ENCODE results near the gene DEFB131A.
"Not testable (repeated sequence)": the region's sequence is repeated elsewhere in the genome, so short reads cannot be mapped to it uniquely, and the experiment has no call there.

Gene DEFB131A

GRCh38 chr4:9444114-9444513 is at the start of gene DEFB131A:
TSS of gene DEFB131A (plus strand) at chr4:9444414. CDS start at chr4:9444534, 120 bp downstream.
- DNase-seq (ENCODE audit: low spot score), result not testable (repeated sequence)

GRCh38 chr4:9405774-9406173 is 38.4 kb upstream of the DEFB131A start:
- not testable (repeated sequence) for DNase-seq (ENCODE audit: low spot score)

DNA sequence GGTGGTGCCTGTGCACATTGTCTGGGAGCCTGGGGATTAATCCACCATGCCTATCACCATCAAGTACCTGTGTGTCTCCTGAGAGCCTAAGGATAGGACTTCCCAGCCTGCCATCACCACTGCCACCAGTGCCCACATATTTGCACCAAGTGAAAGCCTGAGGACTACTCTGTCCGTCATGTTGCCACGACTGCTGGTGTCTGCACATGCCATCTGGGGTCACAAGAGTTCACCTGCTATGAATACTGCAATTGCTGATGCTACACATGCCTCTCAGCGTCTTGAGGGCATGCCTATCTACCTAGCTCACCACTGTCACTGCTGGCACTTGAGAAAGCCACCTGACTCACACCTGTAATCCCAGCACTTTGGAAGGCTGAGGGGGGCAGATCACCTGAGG is 37.7 kb upstream of the DEFB131A start:
- DNase-seq (ENCODE audit: low spot score), result not testable (repeated sequence)

DNA sequence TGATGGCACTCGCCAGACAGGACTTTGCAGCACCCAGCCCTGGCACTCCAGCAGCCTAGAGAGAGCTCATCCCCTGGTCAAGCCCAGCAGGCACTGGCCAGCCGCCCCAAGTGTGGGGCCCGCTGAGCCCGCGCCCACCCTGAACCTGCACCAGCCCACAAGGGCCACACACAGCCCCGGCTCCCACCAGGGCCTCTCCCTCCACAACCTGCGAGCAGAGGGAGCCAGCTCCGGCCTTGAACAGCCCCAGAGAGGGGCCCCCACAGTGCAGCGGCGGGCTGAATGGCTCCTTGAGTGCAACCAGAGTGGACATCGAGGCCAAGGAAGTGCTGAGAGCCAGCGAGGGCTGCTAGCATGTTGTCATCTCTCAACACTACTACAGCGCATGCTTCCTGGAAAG is 34.4 kb upstream of the DEFB131A start:
- DNase-seq (ENCODE audit: low spot score), result no peak

DNA sequence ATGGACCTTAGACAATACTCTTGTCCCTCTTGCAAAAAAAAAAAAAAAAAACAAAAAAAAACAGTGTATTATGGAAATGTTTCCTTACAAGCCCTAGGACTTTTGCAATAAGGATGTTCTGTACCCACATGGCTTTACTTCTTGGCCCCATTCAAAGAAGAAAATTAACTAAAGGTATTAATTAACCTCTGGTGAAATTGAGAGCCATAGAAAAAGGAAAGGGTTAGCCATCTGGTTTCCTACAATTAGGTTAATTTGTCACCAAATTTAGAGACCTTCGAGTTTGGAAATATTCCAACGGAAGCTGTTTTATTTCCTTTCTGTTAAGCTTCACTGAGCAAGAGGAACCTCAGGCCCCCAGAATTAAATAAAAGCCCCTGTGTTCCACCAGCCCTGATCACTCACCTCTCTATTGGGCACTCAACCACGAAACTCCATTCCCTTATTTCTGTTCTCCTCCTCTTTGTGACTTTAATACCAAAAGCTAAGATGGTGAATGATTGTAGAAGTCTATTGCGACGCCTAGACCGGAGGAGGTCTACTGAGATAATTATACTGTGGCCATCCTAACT is 22.2 kb upstream of the DEFB131A start:
- DNase-seq (ENCODE audit: low spot score), result not testable (repeated sequence)

DNA sequence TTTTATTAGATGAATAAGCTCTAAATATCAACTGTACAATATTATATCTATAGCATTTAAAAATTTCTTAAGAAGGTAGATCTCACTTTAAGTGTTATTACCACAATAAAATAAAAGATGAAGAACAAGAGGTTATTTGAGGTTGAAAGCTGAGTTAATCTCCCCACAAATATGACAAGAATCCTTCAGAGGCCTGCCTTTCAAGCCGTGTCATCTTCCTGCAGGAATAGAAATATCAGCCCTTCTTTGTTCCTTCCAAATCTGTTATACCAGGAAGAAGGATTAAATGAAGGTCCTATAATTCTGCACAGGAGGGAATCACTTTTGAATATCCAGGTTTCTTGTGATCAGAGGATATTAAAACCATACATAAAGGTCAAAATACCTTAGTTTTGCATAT is 18.3 kb upstream of the DEFB131A start:
- DNase-seq (ENCODE audit: low spot score), result not testable (repeated sequence)

- not testable (repeated sequence) for DNase-seq (ENCODE audit: low spot score)
Measured at GRCh38 chr4:9430061-9430460, 14.2 kb upstream of the DEFB131A start.

- DNase-seq (ENCODE audit: low spot score), result not testable (repeated sequence)
Measured at GRCh38 chr4:9433320-9433719, 10.9 kb upstream of the DEFB131A start.

GRCh38 chr4:9436728-9437127 is 7.5 kb upstream of the DEFB131A start:
- DNase-seq (ENCODE audit: low spot score), result not testable (repeated sequence)

DNA sequence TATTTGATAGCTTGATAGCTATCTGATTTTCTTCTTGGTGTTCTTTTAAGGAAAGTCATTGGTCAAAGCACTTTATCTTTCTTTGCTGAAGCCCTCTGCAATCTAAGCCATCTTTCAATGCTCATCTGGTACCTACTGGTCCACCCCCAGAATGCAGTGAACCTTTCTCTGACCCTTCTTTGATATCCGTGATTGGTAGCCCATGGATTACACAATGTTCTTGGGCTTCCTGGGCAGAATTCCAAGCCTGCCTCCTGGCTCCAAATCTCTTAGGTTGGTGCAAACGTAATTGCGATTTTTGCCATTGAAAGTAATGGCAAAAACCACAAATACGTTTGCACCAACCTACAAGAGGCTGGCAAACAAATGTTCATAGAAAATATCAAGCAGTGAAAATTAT is 1.9 kb upstream of the DEFB131A start:
- not testable (repeated sequence) for DNase-seq (ENCODE audit: low spot score)

- DNase-seq (ENCODE audit: low spot score), result not testable (repeated sequence)
Measured at GRCh38 chr4:9444681-9445080, 467 bp downstream of the DEFB131A start.

- not testable (repeated sequence) for DNase-seq (ENCODE audit: low spot score)
Measured at GRCh38 chr4:9452251-9452650, 8.0 kb downstream of the DEFB131A start.

- not testable (repeated sequence) for DNase-seq (ENCODE audit: low spot score)
Measured at GRCh38 chr4:9454284-9454683, 10.1 kb downstream of the DEFB131A start.

- not testable (repeated sequence) for DNase-seq (ENCODE audit: low spot score)
Measured at GRCh38 chr4:9455046-9455445, 10.8 kb downstream of the DEFB131A start.

DNA sequence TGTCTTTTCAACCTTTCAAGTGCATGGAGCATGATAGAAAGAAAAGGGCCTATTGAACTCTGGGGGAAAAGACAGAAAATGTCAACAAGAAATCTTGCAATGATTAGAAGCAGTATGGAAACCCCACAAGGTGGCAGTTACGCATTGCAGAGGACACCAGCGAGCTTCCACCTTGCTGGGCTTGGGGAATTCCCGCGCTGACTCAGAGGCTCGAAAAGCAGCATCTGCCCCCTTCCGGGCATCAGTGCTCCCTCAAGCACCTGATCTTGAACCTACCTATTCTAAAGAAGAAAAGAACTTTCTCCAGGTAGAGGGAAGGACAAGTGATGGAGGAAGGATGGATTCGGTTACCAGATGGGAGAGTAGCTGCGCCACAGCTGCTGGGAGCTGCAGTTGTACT is 35.3 kb downstream of the DEFB131A start:
- DNase-seq (ENCODE audit: low spot score), result not testable (repeated sequence)

DNA sequence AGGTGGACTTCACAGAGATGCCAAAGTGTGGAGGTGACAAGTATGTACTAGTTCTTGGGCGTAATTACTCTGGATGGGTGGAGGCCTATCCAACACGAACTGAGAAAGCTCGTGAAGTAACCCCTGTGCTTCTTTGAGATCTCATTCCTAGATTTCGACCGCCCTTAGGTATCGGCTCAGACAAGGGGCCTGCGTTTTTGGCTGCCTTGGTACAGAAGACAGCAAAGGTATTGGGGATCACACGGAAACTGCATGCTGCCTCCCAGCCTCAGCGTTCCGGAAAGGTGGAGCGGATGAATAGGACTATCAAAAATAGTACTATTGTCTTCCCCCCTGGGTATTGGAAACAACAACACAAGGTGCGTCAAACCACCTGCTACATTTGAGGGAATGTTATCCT is 35.9 kb downstream of the DEFB131A start:
- not testable (repeated sequence) for DNase-seq (ENCODE audit: low spot score)

DNA sequence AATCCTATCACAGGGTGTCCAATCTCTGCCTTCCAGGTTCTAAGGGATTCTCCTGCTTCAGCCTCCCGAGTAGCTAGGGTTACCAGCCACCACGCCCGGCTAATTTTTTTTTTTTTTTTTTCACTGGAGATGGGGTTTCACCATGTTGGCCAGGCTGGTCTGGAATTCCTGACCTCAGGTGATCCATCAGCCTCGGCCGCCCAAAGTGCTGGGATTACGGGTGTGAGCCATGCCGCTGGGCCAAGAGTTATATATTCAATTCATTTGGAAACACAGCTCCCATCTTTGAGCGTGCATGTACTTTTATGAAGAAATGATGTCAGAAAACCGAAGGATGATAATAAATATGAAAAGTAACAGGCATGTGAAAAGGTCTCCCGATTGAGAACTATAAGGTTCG is 38.7 kb downstream of the DEFB131A start:
- not testable (repeated sequence) for DNase-seq (ENCODE audit: low spot score)

DNA sequence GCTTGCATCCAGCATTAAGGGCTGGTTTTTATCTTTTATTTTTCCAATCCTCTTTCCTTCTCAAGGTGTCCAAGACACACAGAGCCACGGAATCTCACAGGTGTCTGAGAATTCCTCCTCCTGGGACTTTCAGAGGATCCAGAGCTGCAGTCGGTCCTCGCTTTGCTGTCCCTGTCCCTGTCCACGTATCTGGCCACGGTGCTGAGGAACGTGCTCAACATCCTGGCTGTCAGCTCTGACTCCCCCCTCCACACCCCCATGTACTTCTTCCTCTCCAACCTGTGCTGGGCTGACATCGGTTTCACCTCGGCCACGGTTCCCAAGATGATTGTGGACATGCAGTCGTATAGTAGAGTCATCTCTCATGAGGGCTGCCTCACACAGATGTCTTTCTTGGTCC is 39.5 kb downstream of the DEFB131A start:
- DNase-seq (ENCODE audit: low spot score), result not testable (repeated sequence)

DNA sequence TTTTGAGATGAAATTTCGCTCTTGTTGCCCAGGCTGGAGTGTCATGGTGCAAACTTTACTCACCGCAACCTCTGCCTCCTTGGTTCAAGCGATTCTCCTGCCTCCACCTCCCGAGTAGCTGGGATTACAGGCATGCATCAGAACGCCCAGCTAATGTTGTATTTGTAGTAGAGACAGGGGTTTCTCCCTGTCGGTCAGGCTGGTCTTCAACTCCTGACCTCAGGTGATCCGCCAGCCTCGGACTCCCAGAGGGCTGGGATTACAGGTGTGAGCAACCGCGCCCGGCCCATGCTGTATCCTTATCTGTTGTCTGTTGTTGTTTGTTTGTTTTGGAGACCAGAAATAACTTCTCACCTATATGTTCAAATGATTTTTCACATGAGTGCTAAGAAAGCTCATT is 42.7 kb downstream of the DEFB131A start:
- DNase-seq (ENCODE audit: low spot score), result not testable (repeated sequence)

DNA sequence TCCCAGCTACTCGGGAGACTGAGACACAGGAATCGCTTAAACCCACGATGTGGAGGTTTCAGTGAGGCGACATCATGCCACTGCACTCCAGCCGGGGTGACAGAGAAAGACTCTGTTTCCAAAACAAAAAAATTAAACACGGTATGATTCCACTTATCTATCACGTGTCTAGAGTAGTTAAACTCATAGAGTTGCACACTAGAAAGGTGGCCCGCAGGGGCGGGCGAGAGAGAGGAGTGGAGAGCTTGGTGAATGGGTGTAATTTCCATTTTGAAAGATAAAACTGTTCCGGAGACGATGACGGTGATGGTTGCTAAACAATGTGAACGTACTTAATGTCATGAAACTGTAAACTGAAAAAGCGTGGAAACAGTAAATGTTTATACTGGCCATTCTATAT is 44.6 kb downstream of the DEFB131A start:
- DNase-seq (ENCODE audit: low spot score), result not testable (repeated sequence)

DNA sequence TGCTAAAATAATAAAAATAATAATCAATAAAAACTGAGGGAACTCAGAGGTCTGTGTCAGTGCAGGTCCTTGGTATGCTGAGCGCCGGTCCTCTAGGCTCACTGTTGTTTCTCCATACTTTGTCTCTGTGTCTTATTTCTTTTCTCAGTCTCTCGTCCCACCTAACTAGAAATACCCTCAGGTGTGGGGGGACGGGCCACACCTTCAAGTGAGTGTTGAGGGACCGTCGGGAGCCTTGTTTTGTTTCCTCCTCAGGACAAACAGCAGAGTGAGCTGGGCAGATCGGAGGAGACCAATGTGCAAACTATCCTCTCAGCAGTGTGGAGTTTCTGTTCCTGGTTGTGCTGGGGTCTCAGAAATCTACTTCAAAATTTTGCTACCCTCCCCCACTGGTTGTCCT is 46.3 kb downstream of the DEFB131A start:
- not testable (repeated sequence) for DNase-seq (ENCODE audit: low spot score)

- not testable (repeated sequence) for DNase-seq (ENCODE audit: low spot score)
Measured at GRCh38 chr4:9490986-9491385, 46.8 kb downstream of the DEFB131A start.

DNA sequence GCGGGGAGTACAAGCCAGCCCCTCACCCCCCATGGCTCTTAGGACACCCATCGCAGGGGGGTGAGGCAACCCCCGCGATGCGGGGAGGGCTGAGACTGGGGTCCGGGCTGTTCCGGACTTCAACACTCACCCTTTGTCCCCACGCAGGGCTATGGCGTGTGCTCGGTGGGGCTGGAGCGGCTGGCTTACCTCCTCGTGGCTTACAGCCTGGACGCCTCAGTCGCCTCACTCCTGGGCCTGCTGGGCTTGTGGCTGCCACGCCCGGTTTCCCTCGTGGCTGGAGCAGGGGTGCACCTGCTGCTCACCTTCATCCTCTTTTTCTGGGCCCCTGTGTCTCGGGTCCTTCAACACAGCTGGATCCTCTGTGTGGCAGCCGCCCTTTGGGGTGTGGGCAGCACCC is 49.4 kb downstream of the DEFB131A start:
- DNase-seq (ENCODE audit: low spot score), result not testable (repeated sequence)
